GM12801 (cell line): ENCODE measurements around the gene CHD5.

ENCODE experiments used
- TF ChIP-seq, protein P1 (sequence below): IDR thresholded peaks from one replicate; pipeline ENCODE4 v1.5.1; 2011; ENCODE audit warnings: control low read depth; ENCODE audit not compliant: insufficient read length; ENCODE audit errors: extremely low read depth

CHD5 gene

DNA sequence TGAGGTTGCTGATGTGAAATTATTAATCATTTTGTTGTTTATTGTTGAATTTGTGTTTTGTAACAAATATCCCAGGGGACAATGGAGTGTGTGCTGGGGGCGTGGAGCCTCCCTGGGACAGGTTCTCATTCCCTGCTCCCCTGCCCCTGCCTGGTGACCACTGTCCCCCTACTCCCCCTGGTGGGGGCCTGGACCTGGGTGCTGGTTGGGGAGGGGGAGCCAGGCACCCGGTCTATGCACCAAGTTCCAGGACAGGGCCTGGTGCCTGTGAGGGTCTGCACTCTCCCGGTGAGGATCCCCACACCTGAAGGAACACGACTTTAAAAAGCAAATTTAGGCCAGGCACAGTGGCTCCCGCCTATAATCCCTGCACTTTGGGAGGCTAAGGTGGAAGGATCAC lies 42.4 kb downstream of the CHD5 start:
- TF ChIP-seq, protein P1, sequence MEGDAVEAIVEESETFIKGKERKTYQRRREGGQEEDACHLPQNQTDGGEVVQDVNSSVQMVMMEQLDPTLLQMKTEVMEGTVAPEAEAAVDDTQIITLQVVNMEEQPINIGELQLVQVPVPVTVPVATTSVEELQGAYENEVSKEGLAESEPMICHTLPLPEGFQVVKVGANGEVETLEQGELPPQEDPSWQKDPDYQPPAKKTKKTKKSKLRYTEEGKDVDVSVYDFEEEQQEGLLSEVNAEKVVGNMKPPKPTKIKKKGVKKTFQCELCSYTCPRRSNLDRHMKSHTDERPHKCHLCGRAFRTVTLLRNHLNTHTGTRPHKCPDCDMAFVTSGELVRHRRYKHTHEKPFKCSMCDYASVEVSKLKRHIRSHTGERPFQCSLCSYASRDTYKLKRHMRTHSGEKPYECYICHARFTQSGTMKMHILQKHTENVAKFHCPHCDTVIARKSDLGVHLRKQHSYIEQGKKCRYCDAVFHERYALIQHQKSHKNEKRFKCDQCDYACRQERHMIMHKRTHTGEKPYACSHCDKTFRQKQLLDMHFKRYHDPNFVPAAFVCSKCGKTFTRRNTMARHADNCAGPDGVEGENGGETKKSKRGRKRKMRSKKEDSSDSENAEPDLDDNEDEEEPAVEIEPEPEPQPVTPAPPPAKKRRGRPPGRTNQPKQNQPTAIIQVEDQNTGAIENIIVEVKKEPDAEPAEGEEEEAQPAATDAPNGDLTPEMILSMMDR, result no peak

DNA sequence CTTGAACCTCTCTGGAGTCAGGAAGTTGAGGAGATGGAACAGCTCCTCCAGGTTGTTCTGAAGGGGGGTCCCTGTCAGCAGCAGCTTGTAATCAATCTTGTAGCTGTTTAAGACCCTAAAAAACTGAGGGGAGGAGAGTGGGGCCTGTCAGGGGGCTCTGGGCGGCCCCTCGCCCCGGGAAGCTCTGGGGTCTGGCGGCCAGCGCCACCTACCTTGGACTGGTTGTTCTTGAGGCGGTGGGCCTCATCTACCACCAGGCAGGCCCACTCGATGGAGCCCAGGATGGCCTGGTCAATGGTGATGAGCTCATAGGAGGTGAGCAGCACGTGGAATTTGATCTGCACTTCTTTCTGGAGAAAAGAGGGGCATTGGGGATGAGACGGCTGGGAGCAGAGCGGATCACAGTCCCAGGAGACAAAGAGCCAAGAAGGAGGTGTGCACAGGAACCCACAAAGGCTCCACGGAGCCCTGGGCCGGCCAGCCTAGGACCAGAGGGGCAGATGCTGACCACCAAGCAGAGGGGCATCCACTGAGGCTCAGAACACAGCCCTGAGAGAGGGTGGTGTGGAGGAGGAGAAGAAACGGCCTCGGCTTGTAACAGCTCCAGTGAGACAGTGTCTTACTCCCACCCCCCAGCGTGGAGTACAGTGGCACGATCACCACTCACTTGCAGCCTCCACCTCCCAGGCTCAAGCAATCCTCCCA lies 43.5 kb downstream of the CHD5 start:
- TF ChIP-seq, protein P1, result no peak

DNA sequence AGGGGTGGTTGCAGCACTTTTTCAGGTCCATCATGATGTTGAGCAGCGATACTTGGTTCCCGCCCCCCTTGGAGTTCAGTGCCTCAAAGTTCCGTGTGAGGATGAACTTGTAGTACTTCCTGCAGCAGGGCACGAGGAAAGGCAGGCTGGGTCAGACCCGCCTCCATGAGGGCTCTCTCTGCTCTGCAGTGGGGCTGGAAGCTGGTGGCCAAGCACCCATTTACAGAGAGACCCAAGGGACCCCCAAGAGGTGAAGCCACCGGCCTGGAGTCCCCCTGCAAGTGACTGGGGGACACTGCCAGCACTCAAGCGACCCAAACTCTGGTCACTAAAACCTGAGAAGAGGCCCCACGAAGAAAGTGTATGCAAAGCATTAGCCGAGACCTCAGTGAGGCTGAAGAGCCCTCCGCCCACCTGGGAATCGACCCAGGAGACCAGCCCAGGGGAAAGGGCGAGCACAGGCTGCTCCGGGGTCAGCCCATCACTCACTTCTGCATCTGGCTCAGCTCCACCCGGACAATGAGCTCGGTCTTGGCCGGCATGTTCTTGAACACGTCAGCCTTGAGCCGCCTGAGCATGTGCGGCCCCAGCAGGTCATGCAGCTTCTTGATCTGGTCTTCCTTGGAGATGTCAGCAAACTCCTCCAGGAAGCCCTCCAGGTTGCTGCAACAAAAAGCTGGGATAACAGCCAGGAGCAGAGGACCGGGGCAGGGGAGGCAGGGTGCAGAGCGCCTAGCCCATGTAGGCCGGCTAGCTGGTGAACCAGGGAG lies 45.2 kb downstream of the CHD5 start:
- TF ChIP-seq, protein P1, result no peak

DNA sequence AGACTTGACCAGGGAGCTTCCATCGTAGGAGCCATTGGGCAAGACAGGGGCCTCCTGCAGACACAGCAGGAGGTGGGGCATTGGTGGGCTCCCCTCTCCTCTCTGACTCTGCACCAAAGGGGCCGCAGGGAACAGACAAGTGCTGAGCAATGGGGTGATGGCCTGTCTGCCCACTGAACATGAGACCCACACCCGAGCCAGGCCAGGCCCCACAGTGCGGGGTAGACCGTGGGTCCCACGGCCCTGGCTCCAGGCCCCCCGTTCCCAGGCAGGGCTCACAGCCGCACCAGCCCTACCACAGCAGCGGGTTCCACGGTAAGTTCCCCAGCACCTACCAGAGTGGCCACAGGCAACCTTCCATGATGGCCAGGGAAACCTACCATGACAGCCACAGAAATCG lies 45.9 kb downstream of the CHD5 start:
- TF ChIP-seq, protein P1, result no peak

DNA sequence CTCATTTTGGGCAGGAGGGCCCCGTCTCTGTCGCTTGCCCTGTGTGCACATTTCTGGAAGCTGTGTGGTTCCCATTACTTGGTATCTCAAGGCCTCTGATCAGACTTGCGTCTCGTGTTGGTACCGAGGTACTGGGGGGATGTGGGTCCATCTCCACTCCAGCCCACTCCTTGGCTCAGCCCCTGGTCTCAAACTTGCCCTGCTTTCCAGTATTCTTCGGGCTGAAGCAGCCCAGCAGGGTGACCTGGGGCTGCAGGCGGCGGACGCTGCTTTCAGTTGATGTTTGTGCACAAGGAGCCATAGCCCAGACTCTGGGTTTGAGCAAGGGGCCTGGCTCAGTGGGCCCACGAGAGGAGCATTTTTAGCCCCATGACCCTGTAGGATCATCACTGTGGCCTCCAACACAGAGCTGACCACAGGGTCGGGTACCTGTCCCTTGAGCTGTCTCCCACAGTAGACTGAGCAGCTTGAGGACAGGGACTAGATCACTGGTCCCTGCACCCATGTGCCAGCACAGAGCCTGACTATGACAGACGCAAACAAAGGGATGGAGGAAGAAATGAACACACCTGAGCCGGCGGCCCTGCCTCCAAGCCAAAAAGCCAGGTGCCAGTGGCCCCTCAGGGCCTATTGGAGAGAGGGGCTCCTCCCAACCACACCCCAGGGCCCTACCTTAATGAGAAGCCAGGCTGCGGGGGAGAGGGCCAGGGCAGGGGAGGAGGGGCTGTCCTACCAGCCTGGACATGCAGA lies 46.8 kb downstream of the CHD5 start:
- TF ChIP-seq, protein P1, result no peak

DNA sequence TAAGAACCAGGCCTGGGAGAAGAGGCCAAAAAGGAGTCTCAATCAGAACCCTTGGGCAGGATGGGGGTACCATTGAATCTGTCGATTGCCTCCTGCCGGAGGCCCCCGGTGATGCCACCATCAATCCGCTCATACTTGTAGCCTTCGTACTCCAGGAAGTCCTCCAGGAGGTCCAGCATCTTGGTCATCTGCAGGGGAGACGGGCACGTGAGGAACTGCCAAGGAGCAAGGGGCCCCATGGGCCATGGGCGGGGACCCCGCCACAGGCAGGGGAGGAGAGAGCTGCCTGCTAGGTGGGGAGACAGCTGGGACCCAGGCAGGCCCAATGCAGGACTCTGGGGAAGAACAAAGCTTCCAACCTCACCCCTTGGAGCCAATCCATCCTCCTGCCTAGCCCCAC lies 48.6 kb downstream of the CHD5 start:
- TF ChIP-seq, protein P1, result no peak

DNA sequence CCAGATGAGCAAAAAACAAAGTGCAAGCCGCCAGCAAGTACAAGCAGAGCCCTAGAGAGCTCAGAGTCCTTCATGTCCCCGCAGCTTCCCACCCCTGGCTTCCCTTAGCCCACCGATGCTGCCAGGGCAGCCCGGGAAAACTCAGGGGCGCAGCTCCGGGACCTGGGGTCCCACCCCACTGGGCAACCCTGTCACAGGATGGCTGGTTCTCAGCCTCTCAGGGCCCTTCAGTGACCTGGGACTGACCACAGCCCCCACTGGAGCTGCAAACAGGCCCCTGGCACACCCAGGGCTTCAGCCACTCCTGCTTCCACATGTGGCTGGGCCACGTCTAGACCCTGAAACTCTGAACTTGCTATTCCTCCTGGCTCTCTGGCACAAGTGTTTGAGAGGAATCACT lies 49.5 kb downstream of the CHD5 start:
- TF ChIP-seq, protein P1, result no peak
